Neutrophil (primary cell): ENCODE results near the gene RNF34.

Experiments used
- H3K27ac ChIP-seq: fragments of 200-600 bp; sonication (generic); 2 replicates; pipeline ENCODE4 v1.5.1; 2016; ENCODE audit warnings: mild to moderate bottlenecking, moderate library complexity
- H3K27me3 ChIP-seq: fragments of 200-600 bp; sonication (generic); 2 replicates; pipeline ENCODE4 v1.6.0; 2016; ENCODE audit warnings: mild to moderate bottlenecking
- H3K36me3 ChIP-seq: fragments of 200-600 bp; sonication (generic); 2 replicates; pipeline ENCODE4 v1.5.1; 2017
- H3K4me1 ChIP-seq, 2 experiments: fragments of 200-600 bp in 1 of 2; sonication (generic) in 1 of 2; 1 replicate in 1 of 2; 2 replicates in 1 of 2; pipeline versions ENCODE4 v1.5.1 to v1.6.1; 2013 to 2016; ENCODE audit warnings: low read depth in 1 of 2, low read length in 1 of 2, mild to moderate bottlenecking in 1 of 2, moderate library complexity in 1 of 2; ENCODE audit not compliant: control insufficient read depth in 1 of 2, insufficient read depth in 1 of 2
- H3K4me3 ChIP-seq, 2 experiments: fragments of 200-600 bp in 1 of 2; sonication (generic) in 1 of 2; 1 replicate in 1 of 2; 2 replicates in 1 of 2; pipeline ENCODE4 v1.5.1; 2013 to 2016; ENCODE audit warnings: low read depth in 1 of 2, low read length in 1 of 2, mild to moderate bottlenecking in 1 of 2, moderate library complexity in 1 of 2
- H3K9me3 ChIP-seq: fragments of 200-600 bp; sonication (generic); 2 replicates; pipeline ENCODE4 v1.5.1; 2016
- TF ChIP-seq, protein P1 (sequence below): fragments of 200-600 bp; sonication (generic); IDR thresholded peaks from 2 replicates; pipeline ENCODE4 v1.5.1; 2016; ENCODE audit warnings: antibody characterized with exemption

The RNF34 gene

GRCh38 chr12:121357331-121357730 is 42.6 kb upstream of the RNF34 start:
- TF ChIP-seq, protein P1, sequence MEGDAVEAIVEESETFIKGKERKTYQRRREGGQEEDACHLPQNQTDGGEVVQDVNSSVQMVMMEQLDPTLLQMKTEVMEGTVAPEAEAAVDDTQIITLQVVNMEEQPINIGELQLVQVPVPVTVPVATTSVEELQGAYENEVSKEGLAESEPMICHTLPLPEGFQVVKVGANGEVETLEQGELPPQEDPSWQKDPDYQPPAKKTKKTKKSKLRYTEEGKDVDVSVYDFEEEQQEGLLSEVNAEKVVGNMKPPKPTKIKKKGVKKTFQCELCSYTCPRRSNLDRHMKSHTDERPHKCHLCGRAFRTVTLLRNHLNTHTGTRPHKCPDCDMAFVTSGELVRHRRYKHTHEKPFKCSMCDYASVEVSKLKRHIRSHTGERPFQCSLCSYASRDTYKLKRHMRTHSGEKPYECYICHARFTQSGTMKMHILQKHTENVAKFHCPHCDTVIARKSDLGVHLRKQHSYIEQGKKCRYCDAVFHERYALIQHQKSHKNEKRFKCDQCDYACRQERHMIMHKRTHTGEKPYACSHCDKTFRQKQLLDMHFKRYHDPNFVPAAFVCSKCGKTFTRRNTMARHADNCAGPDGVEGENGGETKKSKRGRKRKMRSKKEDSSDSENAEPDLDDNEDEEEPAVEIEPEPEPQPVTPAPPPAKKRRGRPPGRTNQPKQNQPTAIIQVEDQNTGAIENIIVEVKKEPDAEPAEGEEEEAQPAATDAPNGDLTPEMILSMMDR: no peak

GRCh38 chr12:121358073-121358472 is 41.8 kb upstream of the RNF34 start:
- no peak overlapping the region for H3K4me3 ChIP-seq
- H3K36me3 ChIP-seq: no peaks in the 10 kb centered on the region
- no peaks in the 10 kb centered on the region for H3K27me3 ChIP-seq
- H3K4me1 ChIP-seq: peaks cover 2% of the 10 kb centered on the region in 2 experiments
- TF ChIP-seq, protein P1: no peak
- H3K9me3 ChIP-seq: no peaks in the 10 kb centered on the region
- H3K27ac ChIP-seq: no peak overlapping the region

More at GRCh38 chr12:121357331-121357730, 42.6 kb upstream of the RNF34 start:
- no peaks in the 10 kb centered on the region for H3K27me3 ChIP-seq
- H3K4me3 ChIP-seq: no peak overlapping the region
- no peaks in the 10 kb centered on the region for H3K36me3 ChIP-seq
- H3K4me1 ChIP-seq: peaks cover 6 to 7% of the 10 kb centered on the region in 2 experiments
- no peaks in the 10 kb centered on the region for H3K9me3 ChIP-seq
- no peak overlapping the region for H3K27ac ChIP-seq

GRCh38 chr12:121364683-121365121 is 35.2 kb upstream of the RNF34 start:
- TF ChIP-seq, protein P1: no peak
- no peaks in the 10 kb centered on the region for H3K27me3 ChIP-seq
- no peak overlapping the region for H3K4me3 ChIP-seq

DNA sequence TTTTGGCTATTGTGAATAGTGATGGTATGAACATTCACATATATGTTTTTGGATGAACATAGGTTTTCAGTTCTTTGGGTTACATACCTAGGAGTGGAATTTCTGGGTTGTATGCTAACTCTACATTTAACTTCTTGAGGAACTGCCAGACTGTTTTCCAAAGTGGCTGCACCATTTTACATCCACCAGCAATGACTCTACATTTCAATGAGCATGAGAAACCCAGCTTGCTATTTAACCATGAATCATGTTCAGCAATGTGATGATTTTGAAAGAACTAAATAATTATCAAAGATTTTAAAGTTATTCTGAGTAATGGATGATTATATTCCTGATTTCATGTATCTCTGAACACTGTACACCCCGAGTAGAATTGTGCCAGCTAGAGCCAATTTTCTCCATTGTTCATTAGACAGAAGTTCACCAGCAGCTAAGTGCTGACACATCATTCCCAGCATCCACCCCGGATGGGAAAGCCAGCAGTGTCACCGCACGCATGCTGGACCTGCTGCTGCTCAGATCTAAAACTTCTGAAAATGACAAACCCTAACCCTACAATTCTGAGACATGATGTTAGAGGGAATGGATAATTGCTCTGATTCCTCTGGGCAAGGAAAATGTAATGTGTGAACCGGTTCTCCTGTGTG is 34.4 kb upstream of the RNF34 start:
- no peaks in the 10 kb centered on the region for H3K9me3 ChIP-seq
- no peak overlapping the region for H3K27ac ChIP-seq
- no peaks in the 10 kb centered on the region for H3K36me3 ChIP-seq
- H3K4me3 ChIP-seq: no peak overlapping the region
- no peaks in the 10 kb centered on the region for H3K27me3 ChIP-seq
- H3K4me1 ChIP-seq: peaks cover 5 to 6% of the 10 kb centered on the region in 2 experiments
- TF ChIP-seq, protein P1: no peak

More at GRCh38 chr12:121364683-121365121, 35.2 kb upstream of the RNF34 start:
- H3K4me1 ChIP-seq: peaks cover 5 to 6% of the 10 kb centered on the region in 2 experiments
- no peak overlapping the region for H3K27ac ChIP-seq
- H3K36me3 ChIP-seq: no peaks in the 10 kb centered on the region
- no peaks in the 10 kb centered on the region for H3K9me3 ChIP-seq

DNA sequence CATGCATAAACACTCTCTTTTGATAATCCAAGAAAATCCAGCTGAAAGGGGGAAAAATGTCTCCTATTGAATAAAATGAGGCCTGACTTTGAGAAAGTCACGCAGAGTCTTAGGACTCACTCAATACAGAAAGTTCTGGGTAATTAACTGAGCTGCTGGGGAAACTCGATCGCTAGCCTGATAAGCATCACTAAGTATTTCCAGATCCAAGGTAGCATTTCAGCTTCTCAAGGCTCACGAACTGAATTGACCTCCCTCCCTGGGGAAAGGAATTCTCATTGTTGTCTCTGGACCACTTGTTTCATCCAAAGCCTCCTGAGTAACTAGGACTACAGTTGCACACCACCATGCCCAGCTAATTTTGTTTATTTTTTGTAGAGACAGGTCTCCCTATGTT is 33.9 kb upstream of the RNF34 start:
- peaks cover 5 to 6% of the 10 kb centered on the region in 2 experiments for H3K4me1 ChIP-seq
- H3K27me3 ChIP-seq: no peaks in the 10 kb centered on the region
- H3K9me3 ChIP-seq: no peaks in the 10 kb centered on the region
- no peaks in the 10 kb centered on the region for H3K36me3 ChIP-seq
- no peak overlapping the region for H3K27ac ChIP-seq
- H3K4me3 ChIP-seq: no peak overlapping the region
- TF ChIP-seq, protein P1: no peak
